GM12801 (cell line): ENCODE measurements around the gene PLOD3.

Experiments
- TF ChIP-seq, protein P1 (sequence below): IDR thresholded peaks from one replicate; pipeline ENCODE4 v1.5.1; 2011; ENCODE audit warnings: control low read depth; ENCODE audit not compliant: insufficient read length; ENCODE audit errors: extremely low read depth

PLOD3 gene

GRCh38 chr7:101212014-101212413 lies 5.4 kb downstream of the PLOD3 start:
- TF ChIP-seq, protein P1, sequence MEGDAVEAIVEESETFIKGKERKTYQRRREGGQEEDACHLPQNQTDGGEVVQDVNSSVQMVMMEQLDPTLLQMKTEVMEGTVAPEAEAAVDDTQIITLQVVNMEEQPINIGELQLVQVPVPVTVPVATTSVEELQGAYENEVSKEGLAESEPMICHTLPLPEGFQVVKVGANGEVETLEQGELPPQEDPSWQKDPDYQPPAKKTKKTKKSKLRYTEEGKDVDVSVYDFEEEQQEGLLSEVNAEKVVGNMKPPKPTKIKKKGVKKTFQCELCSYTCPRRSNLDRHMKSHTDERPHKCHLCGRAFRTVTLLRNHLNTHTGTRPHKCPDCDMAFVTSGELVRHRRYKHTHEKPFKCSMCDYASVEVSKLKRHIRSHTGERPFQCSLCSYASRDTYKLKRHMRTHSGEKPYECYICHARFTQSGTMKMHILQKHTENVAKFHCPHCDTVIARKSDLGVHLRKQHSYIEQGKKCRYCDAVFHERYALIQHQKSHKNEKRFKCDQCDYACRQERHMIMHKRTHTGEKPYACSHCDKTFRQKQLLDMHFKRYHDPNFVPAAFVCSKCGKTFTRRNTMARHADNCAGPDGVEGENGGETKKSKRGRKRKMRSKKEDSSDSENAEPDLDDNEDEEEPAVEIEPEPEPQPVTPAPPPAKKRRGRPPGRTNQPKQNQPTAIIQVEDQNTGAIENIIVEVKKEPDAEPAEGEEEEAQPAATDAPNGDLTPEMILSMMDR: no peak

DNA sequence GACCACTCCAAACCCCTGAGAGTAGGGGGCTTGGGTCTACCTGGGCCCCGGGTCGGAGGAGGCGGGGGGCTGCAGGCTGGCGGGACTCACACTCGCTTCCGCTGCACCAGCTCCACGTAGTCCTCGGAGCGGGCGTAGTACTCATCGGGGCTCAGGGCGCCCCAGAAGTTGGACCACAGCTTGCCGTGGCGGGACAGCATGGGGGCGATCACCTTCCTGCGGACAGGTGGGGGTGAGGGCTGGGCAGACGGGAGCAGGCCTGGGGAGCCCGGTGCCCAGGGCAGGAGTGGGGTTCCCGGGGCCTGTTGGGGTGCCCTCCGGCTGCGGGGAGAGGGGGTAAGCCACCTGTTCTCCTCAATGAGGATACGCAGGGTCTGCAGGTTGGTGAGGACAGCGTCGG lies 5.9 kb downstream of the PLOD3 start:
- TF ChIP-seq, protein P1: no peak

GRCh38 chr7:101210143-101210542 lies 7.2 kb downstream of the PLOD3 start:
- TF ChIP-seq, protein P1: no peak

- TF ChIP-seq, protein P1: no peak
These were observed 8.6 kb downstream of the PLOD3 start for GRCh38 chr7:101208794-101209193.

DNA sequence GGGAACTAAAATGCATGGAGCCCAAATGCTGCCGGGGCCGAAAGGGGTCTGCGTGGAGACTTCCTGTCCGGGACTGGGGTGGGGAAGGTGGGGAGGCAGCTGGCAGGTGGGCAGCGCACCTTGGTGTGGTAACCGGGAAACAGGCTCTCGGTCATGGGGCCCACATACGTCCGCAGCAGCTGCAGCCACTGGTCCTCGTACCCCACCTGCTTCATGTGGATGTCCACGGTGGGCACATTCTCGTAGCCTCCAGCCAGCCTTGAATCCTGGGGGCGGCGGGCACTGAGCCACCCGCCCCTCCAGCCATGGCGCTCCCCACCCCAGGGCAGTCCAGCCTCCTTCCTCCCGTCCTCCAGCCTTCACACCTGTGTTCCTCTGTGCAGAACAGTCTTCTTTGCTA lies 9.9 kb downstream of the PLOD3 start:
- TF ChIP-seq, protein P1: no peak

DNA sequence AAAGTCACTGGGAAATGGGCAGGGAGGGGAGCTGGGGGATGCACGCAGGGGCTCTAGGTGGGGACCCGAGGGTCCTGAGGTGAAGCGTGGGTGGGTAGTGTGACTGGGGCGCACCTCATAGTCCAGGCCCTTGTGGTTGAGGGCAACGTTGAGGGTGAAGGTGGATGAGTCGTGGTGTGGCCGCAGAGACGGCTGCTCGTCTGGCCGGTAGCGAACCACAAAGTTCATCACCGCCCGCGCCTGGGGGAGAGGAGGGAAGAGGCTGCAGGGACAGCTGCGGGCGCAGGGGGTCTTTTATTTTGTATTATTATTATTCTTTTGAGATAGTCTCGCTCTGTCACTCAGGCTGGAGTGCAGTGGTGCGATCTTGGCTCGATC lies 10.7 kb downstream of the PLOD3 start:
- TF ChIP-seq, protein P1: no peak

GRCh38 chr7:101205901-101206664 lies 11.3 kb downstream of the PLOD3 start:
- TF ChIP-seq, protein P1: no peak
